Occipital lobe (tissue), 2 donors: ENCODE results near the gene ADIRF. TPM values are rescaled to one million over a fixed set of nuclear protein-coding genes. Genes with fewer than 3 reads are reported as not detected.
"Not testable (repeated sequence)": the region's sequence is repeated elsewhere in the genome, so short reads cannot be mapped to it uniquely, and the experiment has no call there.

Experiments used
- DNase-seq: peaks from one replicate; lab custom pipeline; 2025; lab: John Stamatoyannopoulos, UW
- total RNA-seq: library from RNA; depleted of rRNA; stranded (reverse); fragments of >200 nt; gene quantifications from one replicate; pipeline ENCODE4 v1.2.3, GENCODE V29; 2014

Gene ADIRF
- not detected for total RNA-seq

DNA sequence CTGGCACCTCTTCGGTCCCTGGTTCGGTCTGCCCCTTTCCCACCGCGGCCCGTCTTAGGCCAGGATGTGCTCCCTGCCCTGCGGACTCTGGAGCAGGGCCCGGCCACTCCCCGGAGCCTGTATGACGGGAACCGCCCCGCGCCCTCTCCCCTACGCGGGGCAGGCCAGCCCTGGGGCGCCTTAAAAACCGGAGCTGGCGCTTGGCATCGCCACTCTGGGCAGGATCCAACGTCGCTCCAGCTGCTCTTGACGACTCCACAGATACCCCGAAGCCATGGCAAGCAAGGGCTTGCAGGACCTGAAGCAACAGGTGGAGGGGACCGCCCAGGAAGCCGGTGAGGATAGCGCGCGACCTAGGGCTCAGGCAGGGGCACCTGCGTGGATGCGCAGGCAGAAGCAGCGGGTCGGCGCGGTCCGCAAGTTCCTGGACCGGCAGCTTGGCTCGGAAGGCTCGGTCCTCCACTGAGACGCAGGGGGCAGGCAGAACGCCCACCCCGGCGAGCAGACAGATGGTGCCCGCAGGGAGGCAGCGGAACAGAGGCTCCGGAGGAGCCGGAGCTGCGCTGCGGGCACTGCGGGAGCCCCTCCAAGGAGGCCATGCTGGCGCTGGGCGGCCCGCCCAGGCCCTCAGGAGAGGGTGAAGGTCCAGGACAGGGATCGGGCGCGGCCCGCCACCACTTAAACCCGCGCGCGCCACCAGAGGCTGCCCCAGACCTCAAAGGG, at the start of gene ADIRF:
Gene ADIRF, plus strand, starts transcription at position 212 of the 723 bp plus-strand sequence. Its CDS starts 63 bp downstream, at position 275.
- no peak for DNase-seq

DNA sequence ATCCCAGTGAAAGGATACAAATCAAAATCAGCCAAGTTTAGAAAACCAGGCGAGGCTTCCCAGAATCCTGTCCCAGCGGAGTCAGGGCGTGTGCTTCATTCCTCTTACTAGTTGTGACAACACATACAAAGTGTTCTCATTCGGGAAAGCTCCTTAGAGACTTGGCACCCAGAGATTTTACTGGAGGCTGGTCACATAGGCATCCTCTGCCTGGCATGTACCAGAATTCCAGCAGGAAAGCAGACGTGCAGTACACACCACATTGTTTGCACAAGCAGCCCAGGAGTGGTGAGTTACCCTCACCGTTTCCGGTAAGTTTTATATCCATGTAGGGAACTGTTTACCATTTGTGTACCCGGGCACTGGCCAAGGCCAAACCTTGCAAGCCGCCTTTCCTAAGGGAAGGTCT, 45.7 kb upstream of the ADIRF start:
- no peak for DNase-seq

DNA sequence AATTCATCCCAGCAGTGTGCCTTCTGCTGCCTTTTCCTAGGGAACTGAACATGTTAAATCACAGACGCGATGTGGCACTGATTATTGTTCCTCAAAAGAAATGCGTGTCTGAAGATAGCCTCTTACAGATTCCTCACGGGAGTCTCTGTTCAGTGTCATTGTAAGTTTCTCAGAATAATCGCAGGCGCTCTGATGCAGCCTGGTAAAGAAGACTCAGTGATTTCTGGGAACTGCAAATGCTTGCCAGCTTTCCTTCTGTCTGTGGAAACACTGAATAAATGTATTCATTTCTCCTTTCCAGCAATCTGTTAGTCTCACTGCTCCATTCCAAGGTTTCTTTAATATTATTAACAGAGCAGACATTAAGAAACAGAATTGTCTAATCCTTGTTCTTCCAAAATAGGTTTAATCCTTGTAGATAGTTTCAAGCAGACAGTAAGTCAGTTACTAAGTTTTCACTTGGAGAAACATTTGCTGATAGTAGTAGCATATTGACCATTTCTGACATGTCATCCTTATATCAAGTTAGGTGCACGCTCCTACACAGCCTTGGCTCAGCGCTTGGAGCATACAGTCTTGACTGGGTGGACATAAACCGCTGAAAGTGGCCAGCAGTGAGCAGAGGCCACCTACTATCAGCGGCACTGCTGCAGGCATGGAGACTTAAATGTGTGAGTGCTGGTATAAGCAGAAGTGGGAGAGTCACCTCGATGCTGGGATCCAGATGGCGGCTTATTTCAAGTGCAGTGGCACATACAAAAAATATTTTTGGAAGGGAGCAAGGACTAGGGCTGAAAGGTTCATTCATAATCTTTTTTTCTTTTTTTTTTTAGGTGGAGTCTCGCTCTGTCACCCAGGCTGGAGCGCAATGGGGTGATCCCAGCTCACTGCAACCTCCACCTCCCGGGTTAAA, 38.6 kb upstream of the ADIRF start:
- DNase-seq, result no peak

DNA sequence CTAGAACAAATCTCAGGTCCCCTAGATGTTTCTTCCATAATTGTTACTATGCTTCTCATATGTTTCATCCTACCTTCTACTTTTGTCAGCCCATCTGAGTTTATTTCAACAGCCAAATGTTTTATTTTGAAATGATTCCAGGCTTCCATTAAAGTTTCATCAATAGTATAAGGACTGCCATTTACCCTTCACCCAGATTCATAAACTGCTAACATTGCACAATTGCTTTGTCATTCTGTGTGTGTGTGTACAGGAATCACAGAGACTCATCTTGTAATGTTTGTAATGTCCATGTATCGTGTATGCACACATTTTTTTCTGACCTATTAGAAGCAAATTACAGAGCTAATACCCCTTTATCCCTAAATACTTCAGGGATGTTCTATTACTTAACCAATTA, 36.4 kb upstream of the ADIRF start:
- DNase-seq, result no peak

GRCh38 chr10:86932674-86933073, 35.6 kb upstream of the ADIRF start:
- DNase-seq, result no peak

- not testable (repeated sequence) for DNase-seq
Observed at GRCh38 chr10:86934162-86934711, 34.0 kb upstream of the ADIRF start.

GRCh38 chr10:86936661-86937501, 31.4 kb upstream of the ADIRF start:
- DNase-seq, result no peak

- no peak for DNase-seq
Observed at GRCh38 chr10:86937502-86938154, 30.7 kb upstream of the ADIRF start.

GRCh38 chr10:86938260-86938659, 30.0 kb upstream of the ADIRF start:
- DNase-seq, result no peak

DNA sequence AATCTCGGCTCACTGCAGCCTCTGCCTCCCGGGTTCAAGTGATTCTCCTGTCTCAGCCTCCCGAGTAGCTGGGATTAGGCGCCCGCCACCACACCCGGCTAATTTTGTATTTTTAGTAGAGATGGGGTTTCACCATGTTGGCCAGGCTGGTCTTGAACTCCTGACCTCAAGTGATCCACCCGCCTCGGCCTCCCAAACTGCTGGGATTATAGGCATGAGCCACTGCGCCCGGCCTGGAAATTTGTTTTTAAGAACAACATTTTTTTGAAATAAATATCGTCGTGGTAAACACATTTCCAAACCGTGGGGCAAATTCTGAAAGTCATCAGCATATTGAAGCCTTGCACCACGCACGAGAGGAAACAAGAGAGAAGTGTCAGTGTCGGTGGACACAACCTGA, 28.2 kb upstream of the ADIRF start:
- not testable (repeated sequence) for DNase-seq

GRCh38 chr10:86940677-86941076, 27.6 kb upstream of the ADIRF start:
- no peak for DNase-seq

- no peak for DNase-seq
Observed at GRCh38 chr10:86941426-86941825, 26.9 kb upstream of the ADIRF start.

DNA sequence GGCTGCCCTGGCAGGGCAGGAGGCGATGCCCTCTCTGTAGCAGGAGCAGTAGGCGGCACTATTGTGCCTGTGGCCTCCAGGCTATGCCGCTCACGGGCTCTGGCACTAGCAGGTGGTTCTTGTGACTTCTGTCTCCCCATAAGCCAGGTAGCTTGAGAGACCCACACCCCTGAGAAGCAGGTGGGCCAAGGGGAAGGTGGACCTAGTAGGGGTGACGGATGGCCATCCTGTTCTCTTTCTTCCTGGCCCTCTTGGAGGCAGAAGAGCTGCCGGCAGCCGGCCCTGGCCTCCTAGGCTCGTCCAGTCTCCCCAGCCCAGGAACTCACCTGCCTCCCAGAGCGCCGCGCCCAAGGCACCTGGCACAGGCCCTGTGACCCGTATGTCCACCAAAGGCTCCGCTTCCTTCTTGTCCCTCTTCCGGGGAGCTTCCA, 26.3 kb upstream of the ADIRF start:
- DNase-seq, result no peak

DNA sequence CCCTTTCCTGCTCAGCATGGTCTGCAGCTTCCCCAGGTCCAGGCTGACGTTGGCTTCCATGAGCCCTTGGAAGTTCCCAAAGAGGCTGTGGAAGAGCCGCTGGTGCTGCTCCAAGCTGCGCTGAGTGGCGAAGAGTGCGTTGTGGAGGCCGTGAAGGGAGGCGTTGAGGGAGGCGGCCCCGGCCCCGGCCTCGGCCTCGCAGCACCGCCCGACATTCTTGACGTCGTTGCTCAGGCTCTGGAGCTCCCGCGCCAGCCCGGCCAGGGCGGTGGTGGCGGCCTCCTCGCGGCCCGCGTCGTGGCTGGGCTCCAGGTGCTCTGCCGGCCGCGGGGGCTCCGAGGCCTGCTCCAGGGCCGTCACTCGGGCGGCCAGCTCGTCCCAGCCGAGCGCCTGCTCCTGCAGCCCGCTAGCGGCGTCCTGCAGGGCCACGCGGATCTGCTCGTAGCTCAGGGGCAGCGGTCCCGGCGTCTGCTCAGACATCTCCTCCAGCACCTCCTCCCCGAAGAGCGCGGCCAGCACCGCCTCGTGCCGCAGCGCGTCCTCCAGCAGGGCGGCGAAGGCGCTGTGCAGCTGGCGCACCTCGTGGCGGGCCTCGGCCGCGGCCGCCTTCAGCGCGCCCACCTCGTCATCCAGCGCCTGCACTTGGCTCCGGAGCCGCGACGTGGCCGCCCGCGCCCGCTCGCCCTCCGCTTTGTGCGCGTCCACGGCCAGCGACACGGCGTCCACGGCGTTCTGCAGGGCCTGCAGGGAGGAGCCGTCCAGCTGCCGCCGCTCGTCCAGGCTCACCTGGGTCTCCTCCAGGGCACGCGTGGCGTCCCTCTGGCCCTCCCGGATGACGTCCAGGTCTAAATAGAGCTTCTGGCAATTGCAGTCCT, 25.6 kb upstream of the ADIRF start:
- DNase-seq, result no peak

GRCh38 chr10:86943316-86944030, 24.8 kb upstream of the ADIRF start:
- DNase-seq, result no peak

- DNase-seq, result no peak
Observed at GRCh38 chr10:86944031-86944419, 24.3 kb upstream of the ADIRF start.

GRCh38 chr10:86944471-86944870, 23.8 kb upstream of the ADIRF start:
- no peak for DNase-seq

GRCh38 chr10:86944907-86945306, 23.4 kb upstream of the ADIRF start:
- no peak for DNase-seq
